Renal cortical epithelial cell (primary cell): ENCODE results near the gene ZNF282. TPM values are rescaled to one million over a fixed set of nuclear protein-coding genes. Genes with fewer than 3 reads are reported as not detected.
A peak's percentile ranks its signal among the peaks of the same experiment; 100 is the strongest.

ENCODE experiments used
- DNase-seq: peaks from one replicate; pipeline ENCODE4 v3.0.0-alpha.2; 2011; ENCODE audit warnings: low read depth
- total RNA-seq: library from RNA; depleted of rRNA; stranded (reverse); fragments of >200 nt; gene quantifications from 2 replicates; pipeline ENCODE4 v1.2.3, GENCODE V29; 2014

Gene ZNF282
- total RNA-seq, result 20.0 and 30.8 TPM in 2 replicates

- peak; percentile 77 for DNase-seq
Observed at GRCh38 chr7:149195180-149196150, at the start of gene ZNF282. Gene ZNF282, plus strand, starts transcription at chr7:149195546. Its CDS starts 44 bp downstream, at chr7:149195590.

GRCh38 chr7:149147072-149147751 lies 48.1 kb upstream of the ZNF282 start, which contains the start of gene ZNF398:
Gene ZNF398, plus strand, starts transcription at chr7:149147453. Its CDS starts 290 bp downstream, at chr7:149147743.
- no peak for DNase-seq

- no peak for DNase-seq
Observed at GRCh38 chr7:149147752-149148653, 47.3 kb upstream of the ZNF282 start.

- DNase-seq, result no peak
Observed at GRCh38 chr7:149150981-149151380, 44.4 kb upstream of the ZNF282 start.

GRCh38 chr7:149153346-149153745 lies 42.0 kb upstream of the ZNF282 start:
- DNase-seq, result no peak

GRCh38 chr7:149154056-149154455 lies 41.3 kb upstream of the ZNF282 start:
- no peak for DNase-seq

GRCh38 chr7:149156898-149157297 lies 38.4 kb upstream of the ZNF282 start:
- peak; percentile 54 for DNase-seq

- peak; percentile 19 for DNase-seq
Observed at GRCh38 chr7:149161241-149161848, 34.0 kb upstream of the ZNF282 start.

- no peak for DNase-seq
Observed at GRCh38 chr7:149166142-149166541, 29.2 kb upstream of the ZNF282 start.

GRCh38 chr7:149166630-149167352 lies 28.6 kb upstream of the ZNF282 start:
- DNase-seq, result no peak

- DNase-seq, result peak; percentile 45
Observed at GRCh38 chr7:149171892-149172533, 23.3 kb upstream of the ZNF282 start.

GRCh38 chr7:149172534-149172920 lies 22.8 kb upstream of the ZNF282 start:
- no peak for DNase-seq

GRCh38 chr7:149175150-149175549 lies 20.2 kb upstream of the ZNF282 start:
- DNase-seq, result no peak

- no peak for DNase-seq
Observed at GRCh38 chr7:149179241-149179640, 16.1 kb upstream of the ZNF282 start.

GRCh38 chr7:149180722-149181449 lies 14.5 kb upstream of the ZNF282 start:
- DNase-seq, result no peak

GRCh38 chr7:149181450-149181790 lies 13.9 kb upstream of the ZNF282 start:
- no peak for DNase-seq

GRCh38 chr7:149184274-149184673 lies 11.1 kb upstream of the ZNF282 start:
- DNase-seq, result no peak

GRCh38 chr7:149188213-149188612 lies 7.1 kb upstream of the ZNF282 start:
- DNase-seq, result no peak

- no peak for DNase-seq
Observed at GRCh38 chr7:149188637-149189259, 6.6 kb upstream of the ZNF282 start.
